Keratinocyte (primary cell): ENCODE results near the gene ABAT.

Experiments used
- EZH2 ChIP-seq: IDR thresholded peaks from one replicate; pipeline ENCODE4 v1.6.1; 2012; ENCODE audit warnings: inconsistent platforms, mild to moderate bottlenecking, low read length, moderate library complexity
- TF ChIP-seq, protein P1 (sequence below), 3 experiments: IDR thresholded peaks in 1 of 3; conservative IDR thresholded peaks in 1 of 3; optimal IDR thresholded peaks in 1 of 3; 2 replicates in 2 of 3; 3 replicates in 1 of 3; pipeline versions ENCODE3 to v1.5.1; 2011; ENCODE audit warnings: low read length in 3 of 3, mild to moderate bottlenecking in 3 of 3, moderate library complexity in 2 of 3, control low read depth in 1 of 3, inconsistent platforms in 1 of 3; ENCODE audit not compliant: insufficient read depth in 2 of 3; ENCODE audit errors: extremely low read depth in 1 of 3

DNA sequence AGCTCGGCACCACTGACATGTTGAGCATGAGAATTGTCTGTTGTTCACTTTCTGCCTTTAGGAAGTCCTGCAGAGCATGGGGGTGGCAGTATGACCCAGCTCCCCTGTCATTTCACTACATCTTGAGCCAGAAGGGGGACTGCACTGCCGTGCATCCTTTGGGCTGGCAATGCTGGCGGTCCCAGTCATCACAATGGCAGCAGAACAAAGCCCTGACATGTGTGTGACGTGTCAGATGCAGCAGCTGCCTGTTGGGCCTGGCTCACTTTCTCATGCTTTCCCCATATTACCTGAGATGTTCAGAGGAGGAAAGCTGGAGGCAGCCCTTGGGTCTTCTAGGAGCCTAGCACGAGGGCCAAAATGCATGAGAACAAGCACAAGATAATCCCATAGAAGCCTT is 6.3 kb upstream of the ABAT start:
- TF ChIP-seq, protein P1, sequence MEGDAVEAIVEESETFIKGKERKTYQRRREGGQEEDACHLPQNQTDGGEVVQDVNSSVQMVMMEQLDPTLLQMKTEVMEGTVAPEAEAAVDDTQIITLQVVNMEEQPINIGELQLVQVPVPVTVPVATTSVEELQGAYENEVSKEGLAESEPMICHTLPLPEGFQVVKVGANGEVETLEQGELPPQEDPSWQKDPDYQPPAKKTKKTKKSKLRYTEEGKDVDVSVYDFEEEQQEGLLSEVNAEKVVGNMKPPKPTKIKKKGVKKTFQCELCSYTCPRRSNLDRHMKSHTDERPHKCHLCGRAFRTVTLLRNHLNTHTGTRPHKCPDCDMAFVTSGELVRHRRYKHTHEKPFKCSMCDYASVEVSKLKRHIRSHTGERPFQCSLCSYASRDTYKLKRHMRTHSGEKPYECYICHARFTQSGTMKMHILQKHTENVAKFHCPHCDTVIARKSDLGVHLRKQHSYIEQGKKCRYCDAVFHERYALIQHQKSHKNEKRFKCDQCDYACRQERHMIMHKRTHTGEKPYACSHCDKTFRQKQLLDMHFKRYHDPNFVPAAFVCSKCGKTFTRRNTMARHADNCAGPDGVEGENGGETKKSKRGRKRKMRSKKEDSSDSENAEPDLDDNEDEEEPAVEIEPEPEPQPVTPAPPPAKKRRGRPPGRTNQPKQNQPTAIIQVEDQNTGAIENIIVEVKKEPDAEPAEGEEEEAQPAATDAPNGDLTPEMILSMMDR (optimal IDR thresholded peaks at IDR 0.05 in 1 of 3, IDR thresholded peaks at IDR 0.05 in 1 of 3, conservative IDR thresholded peaks at IDR 0.05 in 1 of 3; ENCODE audit: extremely low read depth in 1 of 3, insufficient read depth in 2 of 3, low read length in 3 of 3): no peak
- no peak for TF ChIP-seq EZH2
